Endothelial cell of umbilical vein (primary cell): ENCODE results near the gene ARL8A. TPM values are rescaled to one million over a fixed set of nuclear protein-coding genes. Genes with fewer than 3 reads are reported as not detected.

Source experiments
- BruUV-seq: library from RNA; stranded (reverse); fragments of 400-500 nt; replicated peaks from 2 replicates; lab custom pipeline; 2021; lab: Mats Ljungman, UMichigan
- CTCF ChIA-PET: fragments of 300-600, 350-600 bp; sonication (Branson Sonifier 250); formaldehyde crosslinking; loops from one replicate; lab custom pipeline; 2021; ENCODE audit warnings: antibody characterized with exemption, inconsistent platforms; lab: Charles Lee
- POLR2A ChIA-PET: fragments of 300-600, 350-600 bp; sonication (Branson Sonifier 250); formaldehyde crosslinking; loops from one replicate; lab custom pipeline; 2021; ENCODE audit warnings: antibody characterized with exemption, inconsistent platforms; lab: Charles Lee
- DNase-seq: peaks from one replicate; pipeline ENCODE4 v3.0.0-alpha.2; 2011; ENCODE audit warnings: low read depth, low spot score
- FAIRE-seq: peaks from 2 replicates; lab custom pipeline; 2011; peaks lifted over from hg19 to GRCh38; lab: Jason Lieb, UNC
- H2AFZ ChIP-seq: 2 replicates; pipeline ENCODE4 v1.6.0; 2012; ENCODE audit warnings: low read depth, low read length, control low read depth, inconsistent platforms
- H3K27ac ChIP-seq: 2 replicates; pipeline ENCODE4 v1.5.1; 2011; ENCODE audit warnings: low read depth, mild to moderate bottlenecking, control low read depth, low read length, moderate library complexity; ENCODE audit not compliant: insufficient read depth
- H3K27me3 ChIP-seq, 2 experiments: 2 replicates each; pipeline versions ENCODE4 v1.6.0 to v1.6.1; 2011; ENCODE audit warnings: low read length in 2 of 2, mixed read lengths in 1 of 2; ENCODE audit not compliant: control insufficient read depth in 2 of 2, insufficient read depth in 2 of 2
- H3K36me3 ChIP-seq, 2 experiments: 2 replicates in 1 of 2; 3 replicates in 1 of 2; pipeline ENCODE4 v1.5.1; 2011; ENCODE audit warnings: low read length in 2 of 2, mild to moderate bottlenecking in 1 of 2, moderate library complexity in 1 of 2; ENCODE audit not compliant: control insufficient read depth in 2 of 2, insufficient read depth in 2 of 2; ENCODE audit errors: extremely low read depth in 1 of 2
- H3K4me1 ChIP-seq: 3 replicates; pipeline ENCODE4 v1.5.1; 2011; ENCODE audit warnings: mild to moderate bottlenecking, low read length; ENCODE audit not compliant: control insufficient read depth, insufficient read depth; ENCODE audit errors: extremely low read depth
- H3K4me2 ChIP-seq: 2 replicates; pipeline ENCODE4 v1.6.1; 2011; ENCODE audit warnings: low read length, control low read depth, mixed read lengths; ENCODE audit not compliant: insufficient read depth
- H3K4me3 ChIP-seq, 3 experiments: fragments of 200-600 bp in 1 of 3; sonication (generic), shearing (Covaris generic) in 1 of 3; replicated peaks in 1 of 3; 2 replicates each; pipeline ENCODE4 v1.5.1; 2011 to 2016; ENCODE audit warnings: control low read depth in 3 of 3, low read length in 3 of 3, mild to moderate bottlenecking in 2 of 3, inconsistent platforms in 1 of 3, low read depth in 1 of 3, moderate library complexity in 1 of 3; ENCODE audit not compliant: insufficient read depth in 1 of 3
- H3K79me2 ChIP-seq: 2 replicates; pipeline ENCODE4 v1.6.0; 2012; ENCODE audit warnings: low read length, inconsistent platforms; ENCODE audit not compliant: control insufficient read depth, insufficient read depth
- H3K9ac ChIP-seq: replicated peaks from 2 replicates; pipeline ENCODE3; 2011; ENCODE audit warnings: low read length, control low read depth; ENCODE audit not compliant: insufficient read depth; ENCODE audit errors: extremely low read depth
- H3K9me1 ChIP-seq: replicated peaks from 3 replicates; pipeline ENCODE4 v1.6.0; 2011; ENCODE audit warnings: mild to moderate bottlenecking, low read length; ENCODE audit not compliant: control insufficient read depth, insufficient read depth; ENCODE audit errors: extremely low read depth
- H3K9me3 ChIP-seq: replicated peaks from 2 replicates; pipeline ENCODE4 v1.5.1; 2012; ENCODE audit warnings: low read length, inconsistent platforms; ENCODE audit not compliant: control insufficient read depth, insufficient read depth
- H4K20me1 ChIP-seq: replicated peaks from 2 replicates; pipeline ENCODE3; 2011; ENCODE audit warnings: mild to moderate bottlenecking, low read length; ENCODE audit not compliant: control insufficient read depth, insufficient read depth; ENCODE audit errors: extremely low read depth
- CTCF ChIP-seq, 2 donors: IDR thresholded peaks; 1 replicate in 1 of 2; 2 replicates in 1 of 2; pipeline ENCODE4 v1.5.1; 2011; ENCODE audit warnings: low read length in 2 of 2, mild to moderate bottlenecking in 2 of 2, moderate library complexity in 2 of 2, control low read depth in 1 of 2, inconsistent platforms in 1 of 2, low read depth in 1 of 2; ENCODE audit not compliant: insufficient read depth in 1 of 2; ENCODE audit errors: extremely low read depth in 1 of 2
- EZH2 ChIP-seq: IDR thresholded peaks from 2 replicates; pipeline ENCODE4 v1.6.1; 2012; ENCODE audit warnings: borderline replicate concordance, low read depth, mild to moderate bottlenecking, moderate library complexity, low read length, inconsistent platforms; ENCODE audit not compliant: severe bottlenecking
- FOS ChIP-seq: IDR thresholded peaks from 2 replicates; pipeline ENCODE4 v1.6.1; 2011; ENCODE audit warnings: mild to moderate bottlenecking, low read length, moderate library complexity, borderline replicate concordance; ENCODE audit not compliant: insufficient read depth
- GATA2 ChIP-seq: IDR thresholded peaks from 2 replicates; pipeline ENCODE4 v1.7.0; 2011; ENCODE audit warnings: low read depth, mild to moderate bottlenecking, moderate library complexity, mixed read lengths, low read length; ENCODE audit not compliant: insufficient read length, insufficient read depth
- JUN ChIP-seq: IDR thresholded peaks from 2 replicates; pipeline ENCODE4 v1.6.1; 2011; ENCODE audit warnings: borderline replicate concordance, low read depth; ENCODE audit not compliant: insufficient read length, insufficient read depth
- MAX ChIP-seq: IDR thresholded peaks from 2 replicates; pipeline ENCODE4 v1.6.1; 2011; ENCODE audit not compliant: insufficient read depth, insufficient read length
- MYC ChIP-seq: IDR thresholded peaks from one replicate; pipeline ENCODE4 v1.6.1; 2011; ENCODE audit warnings: mild to moderate bottlenecking, low read depth, low read length
- POLR2A ChIP-seq: IDR thresholded peaks from 2 replicates; pipeline ENCODE4 v1.6.1; 2012; ENCODE audit warnings: low read depth, mild to moderate bottlenecking, control low read depth, low read length
- POLR2AphosphoS5 ChIP-seq: IDR thresholded peaks from 2 replicates; pipeline ENCODE4 v1.6.1; 2012; ENCODE audit warnings: low read depth, mild to moderate bottlenecking, control low read depth, low read length, moderate library complexity; ENCODE audit not compliant: insufficient read depth
- dilution Hi-C: fragments of 300-500 bp; cut with MboI; formaldehyde crosslinking; loops from one replicate; pipeline ENCODE4 v1.15.0; 2019; ENCODE audit warnings: low sequenced_read_pairs; ENCODE audit not compliant: extremely low pct_ligation_motif_present
- intact Hi-C: fragments of 100-400 bp; cut with micrococcal nuclease; formaldehyde crosslinking; loops from one replicate; pipeline ENCODE4 v1.10.0; 2022
- polyA plus RNA-seq, 4 experiments: library from polyadenylated mRNA; depleted of rRNA in 3 of 4; stranded (reverse) in 3 of 4; unstranded in 1 of 4; fragments of >200 nt; gene quantifications; 2 replicates each; pipeline versions ENCODE4 v1.2.1 to v1.2.3, GENCODE V29; 2011 to 2012; ENCODE audit warnings: missing spikeins in 1 of 4
- total RNA-seq: library from RNA; stranded (reverse); gene quantifications from 2 replicates; pipeline ENCODE4 v1.2.3, GENCODE V29; 2021

ARL8A gene
- total and polyA plus RNA-seq, 2 donors (not counting 3 experiments of a cell fraction or from before 2014, with no cell fraction given): 54.3 to 69.5 TPM

GRCh38 chr1:202101184-202101583 lies 43.4 kb downstream of the ARL8A start:
- Histone ChIP-seq H2AFZ (no peak overlapping the region), H3K9me3 (no peaks in the 10 kb centered on the region), H3K4me3 (no peak overlapping the region), H3K4me2 (no peak overlapping the region), H4K20me1 (no peaks in the 10 kb centered on the region), H3K27ac (no peak overlapping the region), H3K79me2 (no peaks in the 10 kb centered on the region), H3K4me1 (no peaks in the 10 kb centered on the region), H3K9me1 (no peaks in the 10 kb centered on the region), H3K36me3 (no peaks in the 10 kb centered on the region), H3K9ac (no peak overlapping the region), H3K27me3 (no peaks in the 10 kb centered on the region)
- TF ChIP-seq POLR2AphosphoS5 (no peak), MAX (no peak), JUN (no peak), CTCF (IDR thresholded peaks at IDR 0.05; ENCODE audit: extremely low read depth in 1 of 2, insufficient read depth in 1 of 2, low read depth in 1 of 2, low read length in 2 of 2) (no peak), MYC (no peak), FOS (no peak), EZH2 (no peak), GATA2 (no peak), POLR2A (no peak)
- dilution Hi-C loops (no loop called here), intact Hi-C loops (no loop called here)
- ChIA-PET CTCF (interaction anchor here (0.8 kb wide), 1 partner anchor 17 kb away, joined by 5 read pairs; no protein-coding TSS in a partner anchor), POLR2A (no interaction called here)
- FAIRE-seq (no peak), DNase-seq (no peak)
- no TSS peak for BruUV-seq
